ENCODE measurements around the gene DAB2IP.

- TF ChIP-seq CTCF (conservative IDR thresholded peaks at IDR 0.05; ENCODE audit: low read length): no peak
- TF ChIP-seq EZH2phosphoT487 (IDR thresholded peaks at IDR 0.05; ENCODE audit: borderline replicate concordance): no peak
Observed at GRCh38 chr9:121711281-121711680, 59.8 kb downstream of the DAB2IP start.
